Kidney (tissue), 14 donors: Measurements from ENCODE around the gene NDUFB2. TPM values are rescaled to one million over a fixed set of nuclear protein-coding genes. Genes with fewer than 3 reads are reported as not detected.

Source experiments
- DNase-seq, 5 donors: peaks; one replicate each; pipeline ENCODE4 v3.0.0-alpha.2; 2013 to 2020
- FAIRE-seq: peaks from 2 replicates; lab custom pipeline; 2012; peaks lifted over from hg19 to GRCh38; lab: Jason Lieb, UNC
- H3K27ac ChIP-seq, 2 donors: one replicate each; pipeline ENCODE4 v1.7.0; 2013; ENCODE audit warnings: low read depth in 2 of 2, low read length in 2 of 2, inconsistent platforms in 1 of 2
- H3K27me3 ChIP-seq: one replicate; pipeline ENCODE4 v1.7.1; 2013; ENCODE audit warnings: low read length, inconsistent platforms; ENCODE audit not compliant: control insufficient read depth, insufficient read depth
- H3K36me3 ChIP-seq, 3 donors: one replicate each; pipeline versions ENCODE4 v1.7.0 to v1.7.1; 2013; ENCODE audit warnings: low read length in 3 of 3, control low read depth in 1 of 3, inconsistent platforms in 1 of 3; ENCODE audit not compliant: insufficient read depth in 3 of 3, control insufficient read depth in 2 of 3
- H3K4me1 ChIP-seq, 3 donors: one replicate each; pipeline versions ENCODE4 v1.7.0 to v1.7.1; 2013; ENCODE audit warnings: low read length in 3 of 3, inconsistent platforms in 1 of 3, low read depth in 1 of 3; ENCODE audit not compliant: control insufficient read depth in 2 of 3, insufficient read depth in 2 of 3
- H3K4me3 ChIP-seq, 3 donors: one replicate each; pipeline versions ENCODE4 v1.7.0 to v1.8.1; 2013; ENCODE audit warnings: low read length in 3 of 3, control low read depth in 1 of 3, inconsistent platforms in 1 of 3
- H3K9ac ChIP-seq, 3 donors: one replicate each; pipeline versions ENCODE4 v1.7.0 to v1.7.1; 2013; ENCODE audit warnings: low read length in 3 of 3, control low read depth in 1 of 3, inconsistent platforms in 1 of 3
- H3K9me3 ChIP-seq, 3 donors: one replicate each; pipeline versions ENCODE4 v1.7.0 to v1.7.1; 2013; ENCODE audit warnings: low read length in 3 of 3, control low read depth in 1 of 3, inconsistent platforms in 1 of 3; ENCODE audit not compliant: control insufficient read depth in 2 of 3, insufficient read depth in 1 of 3
- intact Hi-C: fragments of 100-400 bp; cut with DNase I; formaldehyde crosslinking; loops from one replicate; pipeline ENCODE4 v1.11.1; 2022
- polyA plus RNA-seq: library from polyadenylated mRNA; stranded (reverse); fragments of 350-450 nt; fragmentation: Illumina TruSeq; extraction: RNeasy Lipid Tissue Mini Kit (QIAGEN cat#74804); gene quantifications from one replicate; pipeline ENCODE4 v1.2.3, GENCODE V29; 2014; ENCODE audit warnings: low read depth, low replicate concordance; ENCODE audit not compliant: insufficient read depth
- total RNA-seq: library from RNA; stranded (reverse); fragmentation: NEBNext Ultra II Directional; extraction: Animal tissue kit (Norgen Biotek cat#: 25700); gene quantifications from one replicate; pipeline ENCODE4 v1.2.1, GENCODE V29; 2021
- TF ChIP-seq, protein P1 (sequence below): IDR thresholded peaks from 3 replicates; pipeline ENCODE4 v1.5.1; 2012; ENCODE audit warnings: mild to moderate bottlenecking, moderate library complexity, borderline replicate concordance; ENCODE audit not compliant: insufficient read depth; ENCODE audit errors: extremely low read depth
- donor health status: control.
- donor health status: control.
- donor health status: control.
- donor health status: control.
- donor health status: control.
- donor health status: DM: yes; HTN: yes; CAD: no.
- donor health status: Normal renal cell carcinoma (clear cell type).

NDUFB2 gene
- total and polyA plus RNA-seq, 2 donors from 2014 or later, result 255 to 998 TPM

DNA sequence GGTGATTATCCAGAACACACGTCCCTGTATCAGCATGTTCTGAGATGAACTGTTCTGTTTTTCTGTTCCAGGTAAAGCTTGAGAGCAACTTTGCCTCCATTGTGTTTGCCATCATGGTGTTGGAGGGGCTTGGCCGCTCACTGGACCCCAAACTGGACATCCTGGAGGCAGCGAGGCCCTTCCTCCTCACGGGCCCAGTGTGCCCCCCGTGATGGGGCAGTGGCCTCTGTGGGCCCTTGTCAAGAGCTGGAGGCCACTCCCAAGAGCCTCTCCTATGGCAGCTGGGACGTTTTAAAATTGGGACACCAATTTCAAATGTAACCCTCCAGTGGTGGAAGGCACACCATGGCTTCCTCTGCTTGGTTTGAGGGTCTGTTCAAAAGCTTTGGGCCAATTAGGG, 1.9 kb upstream of the NDUFB2 start:
- no peak for DNase-seq
- H3K4me1 ChIP-seq, result peaks cover 0 to 11% (median 9%) of the 10 kb centered on the region in 3 donors

DNA sequence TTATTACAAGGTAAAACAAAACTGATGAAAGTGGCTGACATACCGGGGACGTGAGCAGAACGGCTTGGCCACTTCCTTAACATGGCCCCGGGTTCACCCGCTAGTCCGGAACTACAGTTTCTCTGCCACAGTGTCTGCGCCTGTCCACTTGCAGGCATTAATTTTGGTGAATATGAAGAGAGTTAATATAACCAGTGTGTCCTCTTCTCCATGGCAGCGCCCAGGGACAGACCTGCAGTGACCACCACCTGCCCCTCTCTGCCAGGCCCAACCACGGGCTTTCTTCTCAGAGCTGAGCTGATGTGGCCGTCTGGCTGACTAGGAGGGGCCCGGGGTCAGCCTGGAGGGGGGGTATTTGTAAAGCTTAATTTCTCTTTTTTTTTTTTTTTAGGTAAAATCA, 1.1 kb upstream of the NDUFB2 start:
- Histone ChIP-seq H3K9me3 (no peaks in the 10 kb centered on the region), H3K4me1 (peaks cover 0 to 11% (median 9%) of the 10 kb centered on the region in 3 donors), H3K4me3 (no peak overlapping the region), H3K9ac (no peak overlapping the region), H3K27me3 (no peaks in the 10 kb centered on the region), H3K27ac (no peak overlapping the region), H3K36me3 (no peaks in the 10 kb centered on the region)
- intact Hi-C loops, result no loop called here
- TF ChIP-seq, protein P1, sequence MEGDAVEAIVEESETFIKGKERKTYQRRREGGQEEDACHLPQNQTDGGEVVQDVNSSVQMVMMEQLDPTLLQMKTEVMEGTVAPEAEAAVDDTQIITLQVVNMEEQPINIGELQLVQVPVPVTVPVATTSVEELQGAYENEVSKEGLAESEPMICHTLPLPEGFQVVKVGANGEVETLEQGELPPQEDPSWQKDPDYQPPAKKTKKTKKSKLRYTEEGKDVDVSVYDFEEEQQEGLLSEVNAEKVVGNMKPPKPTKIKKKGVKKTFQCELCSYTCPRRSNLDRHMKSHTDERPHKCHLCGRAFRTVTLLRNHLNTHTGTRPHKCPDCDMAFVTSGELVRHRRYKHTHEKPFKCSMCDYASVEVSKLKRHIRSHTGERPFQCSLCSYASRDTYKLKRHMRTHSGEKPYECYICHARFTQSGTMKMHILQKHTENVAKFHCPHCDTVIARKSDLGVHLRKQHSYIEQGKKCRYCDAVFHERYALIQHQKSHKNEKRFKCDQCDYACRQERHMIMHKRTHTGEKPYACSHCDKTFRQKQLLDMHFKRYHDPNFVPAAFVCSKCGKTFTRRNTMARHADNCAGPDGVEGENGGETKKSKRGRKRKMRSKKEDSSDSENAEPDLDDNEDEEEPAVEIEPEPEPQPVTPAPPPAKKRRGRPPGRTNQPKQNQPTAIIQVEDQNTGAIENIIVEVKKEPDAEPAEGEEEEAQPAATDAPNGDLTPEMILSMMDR, result no peak
- DNase-seq (peak in 1 of 5 donors; percentile 67), FAIRE-seq (no peak)

More for the DNA sequence above, 1.9 kb upstream of the NDUFB2 start:
- Histone ChIP-seq H3K36me3 (no peaks in the 10 kb centered on the region), H3K27ac (no peak overlapping the region), H3K4me3 (no peak overlapping the region), H3K27me3 (no peaks in the 10 kb centered on the region), H3K9me3 (no peaks in the 10 kb centered on the region), H3K9ac (no peak overlapping the region)
- TF ChIP-seq, protein P1, result no peak
- intact Hi-C loops, result no loop called here
- FAIRE-seq, result no peak

DNA sequence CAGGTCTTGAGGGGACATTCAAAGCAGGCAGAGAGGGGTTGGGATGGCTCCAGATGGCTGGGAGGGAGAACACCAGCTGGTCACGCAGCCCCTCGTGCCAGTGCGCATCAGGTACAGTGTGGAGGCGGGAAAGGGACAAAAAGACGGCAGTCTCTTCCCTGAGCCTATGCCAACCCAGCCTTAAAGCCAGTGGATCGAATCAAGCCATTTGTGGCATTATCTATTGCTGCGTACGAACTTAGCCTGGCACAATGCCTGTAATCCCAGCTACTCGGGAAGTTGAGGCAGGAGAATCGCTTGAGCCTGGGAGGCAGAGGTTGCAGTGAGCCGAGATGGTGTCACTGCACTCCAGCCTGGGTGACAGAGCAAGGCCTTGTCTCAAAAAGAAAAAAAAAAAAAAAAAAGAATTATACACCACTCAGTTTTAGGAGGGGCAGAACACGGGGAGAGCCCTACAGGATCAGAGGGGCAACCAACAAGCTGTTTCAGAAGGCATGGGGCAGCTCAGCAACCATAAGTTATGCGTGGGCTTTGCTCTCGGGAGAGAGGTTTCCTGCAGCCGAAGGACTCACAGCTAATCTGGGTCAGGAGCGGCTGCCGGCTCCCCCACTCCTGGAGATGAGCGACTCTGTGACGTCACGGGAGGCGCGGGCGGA, 356 bp upstream of the NDUFB2 start:
- peak; percentile 96 to 98 (median 98) for DNase-seq
- H3K36me3 ChIP-seq, result no peaks in the 10 kb centered on the region
- peaks cover 0 to 11% (median 9%) of the 10 kb centered on the region in 3 donors for H3K4me1 ChIP-seq
- peak overlapping the region; percentile 74 to 83 (median 81) for H3K4me3 ChIP-seq
- H3K9ac ChIP-seq, result peak overlapping the region; percentile 57 to 85 (median 61)
- H3K9me3 ChIP-seq, result no peaks in the 10 kb centered on the region
- H3K27ac ChIP-seq, result peak overlapping the region; percentile 92 to 99
- intact Hi-C loops, result no loop called here
- TF ChIP-seq, protein P1, result no peak
- no peak for FAIRE-seq
- H3K27me3 ChIP-seq, result no peaks in the 10 kb centered on the region
